ENCODE results near the gene FZD10. TPM values are rescaled to one million over a fixed set of nuclear protein-coding genes. Genes with fewer than 3 reads are reported as not detected.

Gene FZD10
- total RNA-seq, 1 donor from 2014 or later, result 5.1 TPM

DNA sequence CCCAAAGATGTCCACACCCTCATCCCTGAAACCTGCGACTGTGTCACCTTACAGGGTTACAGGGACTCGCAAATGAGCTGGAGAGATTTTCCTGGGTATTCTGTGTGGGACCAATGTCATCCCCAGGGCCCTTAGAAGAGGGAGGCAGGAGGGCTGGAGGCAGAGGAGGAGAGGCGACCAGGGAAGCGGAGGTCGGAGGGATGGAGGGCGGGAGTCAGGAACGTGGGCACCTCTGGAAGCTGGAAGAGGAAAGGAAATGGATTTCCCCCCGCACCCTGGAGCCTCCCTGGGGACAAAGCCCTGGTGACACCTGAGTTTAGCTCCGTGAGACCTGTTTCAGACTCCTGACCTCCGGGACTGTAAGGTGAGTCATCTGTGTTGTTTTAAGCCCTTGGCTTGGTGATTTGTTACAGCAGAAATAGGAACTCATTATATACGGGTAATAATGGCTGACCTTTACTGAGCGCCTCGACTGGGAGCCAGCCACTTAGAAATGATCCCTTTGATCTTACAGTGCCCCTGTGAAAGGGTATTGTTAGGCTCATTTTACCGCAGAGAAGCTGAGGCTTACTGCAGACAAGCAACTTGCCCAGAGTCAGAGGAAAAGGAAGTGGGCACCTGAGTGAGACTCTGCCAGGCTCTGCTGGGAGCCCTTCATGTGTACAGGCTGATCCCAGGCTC is 29.3 kb upstream of the FZD10 start:
- TF ChIP-seq CTCF (IDR thresholded peaks at IDR 0.05; ENCODE audit: insufficient read depth, low read length, poor library complexity, severe bottlenecking), result no peak
- Histone ChIP-seq H3K4me3 (ENCODE audit: low read depth, low read length) (no peak overlapping the region), H3K36me3 (ENCODE audit: control insufficient read depth, insufficient read depth, low read length) (no peaks in the 10 kb centered on the region), H3K27me3 (ENCODE audit: control insufficient read depth, insufficient read depth, low read length) (no peaks in the 10 kb centered on the region)
- DNase-seq (ENCODE audit: low read depth), result no peak

DNA sequence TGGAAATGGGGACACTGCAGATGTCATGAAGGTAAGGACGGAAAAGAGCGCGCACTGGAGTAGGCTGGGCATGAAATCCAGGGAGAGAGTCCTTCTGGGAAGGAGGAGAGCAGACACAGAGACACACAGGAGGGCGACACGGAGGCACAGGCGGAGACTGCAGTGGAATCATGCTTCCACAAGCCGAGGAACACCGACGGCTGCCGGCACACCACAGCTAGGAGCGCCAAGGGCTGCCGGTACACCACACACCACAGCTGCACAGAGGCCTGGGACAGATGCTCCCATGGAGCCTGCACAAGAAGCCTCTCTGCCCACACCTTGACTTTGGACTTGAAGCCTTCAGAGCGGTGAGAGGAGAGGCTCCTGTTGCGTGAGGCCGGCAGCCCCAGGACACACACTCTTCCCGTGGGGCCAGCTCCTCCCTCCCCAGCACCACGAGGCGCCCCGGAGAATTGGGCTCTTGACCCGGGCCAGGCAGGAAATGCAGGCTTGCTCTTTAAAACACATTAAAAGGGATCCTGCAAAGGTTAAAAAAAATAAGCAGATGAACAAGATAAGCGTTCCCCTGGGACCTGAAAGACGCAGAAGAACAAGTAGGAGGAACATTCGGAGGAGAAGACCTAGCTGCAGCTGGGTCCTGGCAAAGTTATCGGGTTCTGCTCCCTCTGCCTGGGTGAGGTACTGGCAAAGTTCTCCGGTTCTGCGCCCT is 28.3 kb upstream of the FZD10 start:
- H3K27me3 ChIP-seq (ENCODE audit: control insufficient read depth, insufficient read depth, low read length), result no peaks in the 10 kb centered on the region

DNA sequence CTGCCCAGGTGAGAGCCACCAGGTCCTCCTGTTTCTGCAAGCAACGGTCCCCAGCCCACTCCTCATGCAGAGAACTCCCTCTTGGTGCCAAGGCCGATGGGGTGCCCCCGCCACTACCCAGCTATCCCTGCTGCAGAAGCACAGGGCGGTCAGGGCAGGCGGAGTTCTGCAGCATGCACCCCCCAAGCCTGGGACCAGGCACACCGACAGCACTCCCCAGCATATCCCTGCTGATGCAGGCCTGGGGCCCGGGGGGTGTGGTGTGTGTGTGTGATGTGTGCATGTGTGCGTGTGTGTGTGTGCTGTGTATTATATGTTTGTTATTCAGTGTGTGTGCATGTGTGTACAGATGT is 27.7 kb upstream of the FZD10 start:
- no peak for TF ChIP-seq CTCF (IDR thresholded peaks at IDR 0.05; ENCODE audit: insufficient read depth, low read length, poor library complexity, severe bottlenecking)
- Histone ChIP-seq H3K36me3 (ENCODE audit: control insufficient read depth, insufficient read depth, low read length) (no peaks in the 10 kb centered on the region), H3K27me3 (ENCODE audit: control insufficient read depth, insufficient read depth, low read length) (no peaks in the 10 kb centered on the region), H3K4me3 (ENCODE audit: low read depth, low read length) (no peak overlapping the region)
- DNase-seq (ENCODE audit: low read depth), result no peak

More for the DNA sequence above, 28.3 kb upstream of the FZD10 start:
- Histone ChIP-seq H3K36me3 (ENCODE audit: control insufficient read depth, insufficient read depth, low read length) (no peaks in the 10 kb centered on the region), H3K4me3 (ENCODE audit: low read depth, low read length) (no peak overlapping the region)
- no peak for TF ChIP-seq CTCF (IDR thresholded peaks at IDR 0.05; ENCODE audit: insufficient read depth, low read length, poor library complexity, severe bottlenecking)
- DNase-seq (ENCODE audit: low read depth), result no peak

- TF ChIP-seq CTCF (IDR thresholded peaks at IDR 0.05; ENCODE audit: insufficient read depth, low read length, poor library complexity, severe bottlenecking), result no peak
- Histone ChIP-seq H3K27me3 (ENCODE audit: control insufficient read depth, insufficient read depth, low read length) (no peaks in the 10 kb centered on the region), H3K4me3 (ENCODE audit: low read depth, low read length) (no peak overlapping the region), H3K36me3 (ENCODE audit: control insufficient read depth, insufficient read depth, low read length) (no peaks in the 10 kb centered on the region)
- DNase-seq (ENCODE audit: low read depth), result no peak
Observed at GRCh38 chr12:130136509-130137039, 25.7 kb upstream of the FZD10 start.

DNA sequence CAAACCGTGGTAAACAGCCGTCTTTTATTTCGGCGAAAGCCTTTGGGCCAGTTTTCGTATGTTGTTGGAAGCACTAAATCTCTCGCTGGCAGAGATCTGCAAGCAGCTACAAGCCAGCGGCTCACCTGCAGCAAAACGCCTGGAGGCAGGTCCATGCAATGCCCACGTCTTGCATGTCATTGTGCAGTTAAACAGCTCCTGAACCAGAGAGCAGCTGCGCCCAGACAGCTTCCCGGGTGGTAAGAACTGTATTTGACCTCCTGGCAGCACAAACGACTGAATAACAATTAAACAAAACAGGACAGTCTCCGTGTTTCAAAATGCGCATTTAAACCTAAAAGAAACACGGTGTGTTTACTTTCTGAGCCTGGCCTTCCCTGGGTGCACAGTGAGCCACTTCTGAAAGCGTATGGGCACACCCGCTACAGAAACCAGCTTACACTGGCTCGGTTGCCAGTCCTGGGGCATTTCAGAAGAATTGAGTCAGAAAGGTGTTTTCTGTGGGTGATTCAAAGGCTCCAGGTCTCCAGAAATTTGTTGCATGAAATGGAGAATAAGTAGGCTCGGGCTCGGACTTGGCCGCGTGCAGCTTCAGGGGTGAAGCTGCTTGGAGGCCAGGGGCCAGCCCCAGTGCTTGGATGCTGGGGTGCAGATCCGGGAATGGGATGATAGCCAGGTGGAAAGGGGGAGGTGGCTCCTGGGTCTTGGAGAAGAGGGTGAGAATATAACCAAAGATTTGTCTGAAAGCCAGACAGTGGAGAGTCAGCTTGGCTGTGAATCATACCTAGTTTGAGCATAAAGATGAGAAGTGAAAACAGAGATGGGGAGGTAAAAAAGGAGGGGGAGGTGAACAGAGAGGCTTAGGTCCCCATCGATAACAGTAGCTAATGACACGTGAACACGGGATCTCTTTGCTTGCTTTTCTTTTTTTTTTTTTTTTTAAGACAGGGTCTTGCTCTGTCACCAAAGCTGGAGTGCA is 24.9 kb upstream of the FZD10 start:
- no peak overlapping the region for H3K4me3 ChIP-seq (ENCODE audit: low read depth, low read length)
- H3K36me3 ChIP-seq (ENCODE audit: control insufficient read depth, insufficient read depth, low read length), result no peaks in the 10 kb centered on the region
- TF ChIP-seq CTCF (IDR thresholded peaks at IDR 0.05; ENCODE audit: insufficient read depth, low read length, poor library complexity, severe bottlenecking), result no peak
- peaks cover 3% of the 10 kb centered on the region for H3K27me3 ChIP-seq (ENCODE audit: control insufficient read depth, insufficient read depth, low read length)
- no peak for DNase-seq (ENCODE audit: low read depth)
